Measurements from ENCODE around the gene ZNF416.

- no peak for TF ChIP-seq CTCF (IDR thresholded peaks at IDR 0.05)
- no peak for TF ChIP-seq POLR2A (IDR thresholded peaks at IDR 0.05)
Observed at GRCh38 chr19:57558525-57558924, 20.2 kb downstream of the ZNF416 start.
